ENCODE data around the gene KLK4. TPM values are rescaled to one million over a fixed set of nuclear protein-coding genes. Genes with fewer than 3 reads are reported as not detected.

The KLK4 gene
- total and polyA plus RNA-seq, 2 of the 4 experiments (the other 2 are of a cell fraction) = not detected

- in situ Hi-C loops (cut with MboI; ENCODE audit: low sequenced_read_pairs) (no loop called here), intact Hi-C loops (cut with micrococcal nuclease) (no loop called here), dilution Hi-C loops (cut with HindIII; ENCODE audit: low sequenced_read_pairs, unreplicated experiment) (no loop called here)
- Histone ChIP-seq H2AK9ac (replicated peaks; ENCODE audit: low read depth, low read length, poor library complexity) (no peak overlapping the region), H2AK5ac (ENCODE audit: low read depth, low read length) (no peak overlapping the region), H3K9ac (ENCODE audit: low read depth, low read length) (no peak overlapping the region), H3K18ac (ENCODE audit: low read depth, low read length) (no peak overlapping the region), H3K27ac (ENCODE audit: insufficient read depth, low read length) (no peak overlapping the region), H3K79me1 (ENCODE audit: low read depth in 1 of 2, low read length in 2 of 2) (no peaks in the 10 kb centered on the region), H3K56ac (ENCODE audit: extremely low read depth, insufficient read depth, low read length) (no peak overlapping the region), H3K36me3 (ENCODE audit: control insufficient read depth, insufficient read depth, low read length) (no peaks in the 10 kb centered on the region), H3K27me3 (ENCODE audit: control insufficient read depth, insufficient read depth, low read length) (no peaks in the 10 kb centered on the region), H4K5ac (ENCODE audit: low read depth, low read length) (no peak overlapping the region), H3K4me1 (ENCODE audit: control insufficient read depth, insufficient read depth, low read length) (no peaks in the 10 kb centered on the region), H2BK120ac (ENCODE audit: low read depth, low read length) (no peak overlapping the region), H3K9me3 (ENCODE audit: control insufficient read depth, insufficient read depth, low read length) (no peaks in the 10 kb centered on the region), H4K8ac (ENCODE audit: low read depth in 2 of 2, low read length in 2 of 2) (no peak overlapping the region), H3K9me1 (ENCODE audit: insufficient read depth, low read length) (no peaks in the 10 kb centered on the region), H3K14ac (replicated peaks; ENCODE audit: low read depth, low read length) (no peak overlapping the region), H3K4me2 (ENCODE audit: low read depth, low read length) (no peak overlapping the region), H4K20me1 (ENCODE audit: insufficient read depth, low read length) (no peaks in the 10 kb centered on the region), H2BK20ac (ENCODE audit: low read depth, low read length) (no peak overlapping the region), H3K4ac (ENCODE audit: low read depth, low read length) (no peak overlapping the region), H2BK5ac (ENCODE audit: low read depth, low read length, poor library complexity, severe bottlenecking) (no peak overlapping the region), H4K91ac (ENCODE audit: insufficient read depth, low read depth, low read length) (no peak overlapping the region), H3K23ac (ENCODE audit: low read depth, low read length) (no peak overlapping the region), H2AFZ (replicated peaks; ENCODE audit: low read length, poor library complexity) (no peak overlapping the region), H2BK15ac (ENCODE audit: low read depth, low read length) (no peak overlapping the region), H3K4me3 (ENCODE audit: insufficient read depth, low read depth, low read length) (no peak overlapping the region)
- DNase-seq (peak; percentile 65), ATAC-seq (ENCODE audit: low read depth) (no peak)
- ChIA-PET CTCF (no interaction called here), POLR2A (ENCODE audit: unreplicated experiment) (no interaction called here)
- TF ChIP-seq CEBPB (IDR thresholded peaks at IDR 0.05; ENCODE audit: low read depth, low read length) (no peak), USF2 (IDR thresholded peaks at IDR 0.05; ENCODE audit: low read depth, low read length) (peak; percentile 75), RFX5 (IDR thresholded peaks at IDR 0.05; ENCODE audit: low read depth, low read length) (no peak), FOS (IDR thresholded peaks at IDR 0.05; ENCODE audit: low read depth, low read length) (peak; percentile 47; the same call in 1 of the 2 replicates), BHLHE40 (IDR thresholded peaks at IDR 0.05; ENCODE audit: low read depth, low read length) (no peak), MAZ (IDR thresholded peaks at IDR 0.05; ENCODE audit: borderline replicate concordance, low read depth, low read length) (no peak), NFE2L2 (IDR thresholded peaks at IDR 0.05; ENCODE audit: low read depth, low read length) (no peak), ELK1 (IDR thresholded peaks at IDR 0.05; ENCODE audit: borderline replicate concordance, low read depth, low read length) (no peak), MAFK (IDR thresholded peaks at IDR 0.05; ENCODE audit: low read depth, low read length) (no peak), CHD1 (IDR thresholded peaks at IDR 0.05; ENCODE audit: low read depth, low read length) (no peak), POLR2A (IDR thresholded peaks at IDR 0.05; ENCODE audit: low read depth, low read length) (no peak)
- 20% methylated on average over 2 of the region's 6 CpGs; no CpG with 5 or more reads in 1 of the 2 experiments for WGBS, 2 experiments (ENCODE audit: extremely low coverage in 2 of 2, insufficient read length in 1 of 2)
- BruUV-seq (replicated peaks) = no TSS peak
Measured at GRCh38 chr19:50896591-50897190, 14.5 kb downstream of the KLK4 start.

Data from IMR-90 (cell line).